HG02884 (cell line): ENCODE measurements around the gene CCL20.

Source experiments
- ATAC-seq: cut with Tn5 transposase; IDR thresholded peaks from one replicate; pipeline ENCODE4 v1.9.1; 2021; ENCODE audit warnings: mild to moderate bottlenecking, moderate library complexity; ENCODE audit not compliant: unreplicated experiment

The CCL20 gene

GRCh38 chr2:227799202-227799601 is 14.4 kb upstream of the CCL20 start:
- no peak for ATAC-seq

DNA sequence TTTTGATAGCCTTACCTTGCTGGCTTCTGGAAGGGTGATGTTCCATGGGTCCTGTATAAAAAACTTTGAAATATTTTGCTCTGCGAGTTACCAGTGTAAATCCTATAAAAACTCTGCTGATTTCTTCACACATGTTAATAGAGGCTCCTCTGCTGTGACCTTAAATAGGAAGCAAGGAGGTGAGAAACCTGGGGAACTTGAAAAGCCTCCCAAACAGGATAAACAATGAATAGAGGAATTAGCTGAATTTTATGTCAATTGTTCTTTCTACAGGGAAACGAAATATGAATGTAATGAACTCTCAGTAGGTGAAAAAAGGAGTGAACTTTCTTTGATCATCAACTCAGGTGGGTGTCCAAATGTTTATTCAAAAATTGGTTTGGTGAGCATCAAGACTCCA is 10.8 kb upstream of the CCL20 start:
- ATAC-seq, result no peak

GRCh38 chr2:227804975-227805374 is 8.7 kb upstream of the CCL20 start:
- ATAC-seq, result no peak

DNA sequence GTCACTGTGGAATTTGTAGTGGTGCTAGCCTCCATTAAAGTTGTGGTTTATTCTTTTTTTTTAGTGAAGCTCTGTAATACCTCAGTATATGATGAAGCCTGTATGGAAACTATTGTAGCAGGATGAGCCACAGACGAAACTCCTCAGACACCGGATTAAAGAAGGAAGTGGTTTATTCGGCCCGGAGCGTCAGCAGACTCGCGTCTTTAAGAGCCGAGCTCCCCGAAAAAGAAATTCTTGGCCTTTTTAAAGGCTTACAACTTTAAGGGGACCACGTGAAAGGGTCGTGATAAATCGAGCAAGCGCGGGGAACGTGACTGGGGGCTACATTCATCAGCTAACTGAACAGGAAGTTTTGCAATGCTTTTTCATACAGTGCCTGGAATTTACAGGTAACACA is 8.1 kb upstream of the CCL20 start:
- ATAC-seq, result no peak

DNA sequence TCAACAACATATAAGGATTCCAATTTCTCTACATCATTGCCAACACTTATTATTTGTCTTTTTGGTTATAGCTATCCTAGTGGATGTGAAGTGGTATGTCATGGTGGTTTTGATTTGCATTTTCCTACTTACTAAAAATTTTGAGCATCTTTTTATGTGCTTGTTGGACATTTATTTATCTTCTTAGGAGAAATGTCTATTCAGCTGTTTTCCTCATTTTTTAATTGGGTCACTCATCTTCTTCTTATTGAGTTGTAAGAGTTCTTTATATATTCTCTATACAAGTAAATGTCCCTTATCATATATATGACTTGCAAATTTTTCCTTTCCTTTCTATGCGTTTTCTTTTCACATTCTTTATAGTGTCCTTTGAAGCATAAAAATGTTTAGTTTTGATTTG is 4.7 kb upstream of the CCL20 start:
- ATAC-seq, result no peak

- no peak for ATAC-seq
Observed at GRCh38 chr2:227812001-227812400, 1.6 kb upstream of the CCL20 start.

DNA sequence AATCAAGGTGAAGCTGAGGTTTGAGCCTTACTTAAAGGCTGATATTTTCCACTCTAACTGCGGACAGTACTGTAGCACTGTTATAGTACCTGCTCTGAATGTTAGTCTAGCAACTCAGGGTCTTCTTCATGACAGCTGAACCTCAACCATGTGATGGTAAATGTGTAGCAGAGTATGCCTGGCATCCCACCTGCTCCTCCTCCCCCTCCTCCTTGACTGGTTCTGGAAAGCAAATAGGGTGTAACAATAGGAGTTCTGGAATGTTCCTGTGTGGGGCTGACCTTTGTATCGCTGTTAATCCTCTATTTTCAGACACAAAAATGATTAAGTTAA is 447 bp upstream of the CCL20 start:
- no peak for ATAC-seq

DNA sequence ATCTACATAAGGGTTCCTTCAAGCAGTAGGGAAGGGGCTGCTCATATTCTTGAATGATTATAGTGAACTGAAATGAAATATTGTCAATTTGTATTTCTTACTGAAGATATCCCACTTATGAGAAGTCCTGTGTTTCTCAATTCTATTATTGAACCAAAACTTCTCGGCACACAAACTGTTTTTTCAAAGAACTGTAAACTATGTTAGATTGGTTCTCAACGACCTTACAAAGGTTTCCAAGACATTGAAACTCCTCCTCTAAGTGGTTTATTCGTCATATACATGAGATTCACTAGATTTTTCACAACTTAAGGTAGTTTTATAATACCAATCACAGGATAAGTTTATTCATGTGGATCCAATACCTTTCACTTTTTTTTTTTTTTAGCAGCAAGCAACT is 1.4 kb downstream of the CCL20 start:
- no peak for ATAC-seq

DNA sequence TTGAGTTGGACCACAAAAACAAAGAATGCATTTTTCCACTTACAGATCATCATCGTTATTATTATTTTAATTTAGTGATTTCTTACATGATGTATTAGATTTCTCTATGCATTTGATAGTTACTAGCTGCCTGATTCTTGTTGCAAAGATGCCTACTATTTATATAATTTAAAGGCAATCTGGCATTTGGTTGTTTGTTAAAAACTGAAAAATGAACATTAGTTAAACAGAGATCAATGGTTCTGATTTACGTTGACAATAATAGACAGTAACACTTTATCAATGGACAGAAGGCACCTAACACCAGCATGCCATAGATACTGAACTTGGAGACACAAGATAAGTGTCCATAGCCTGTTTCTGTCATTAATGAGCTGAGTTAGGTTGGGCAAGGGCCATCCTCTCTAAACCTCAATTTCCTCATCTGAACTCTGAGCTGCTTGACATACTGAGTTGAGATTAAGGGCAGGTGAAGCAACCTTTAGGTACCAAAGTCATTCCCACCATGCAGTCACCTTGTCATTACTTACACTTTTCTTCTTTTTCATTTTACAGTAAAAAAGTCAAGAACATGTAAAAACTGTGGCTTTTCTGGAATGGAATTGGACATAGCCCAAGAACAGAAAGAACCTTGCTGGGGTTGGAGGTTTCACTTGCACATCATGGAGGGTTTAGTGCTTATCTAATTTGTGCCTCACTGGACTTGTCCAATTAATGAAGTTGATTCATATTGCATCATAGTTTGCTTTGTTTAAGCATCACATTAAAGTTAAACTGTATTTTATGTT is 3.1 kb downstream of the CCL20 start:
- ATAC-seq, result no peak

- ATAC-seq, result no peak
Observed at GRCh38 chr2:227817336-227817735, 3.7 kb downstream of the CCL20 start.

- ATAC-seq, result no peak
Observed at GRCh38 chr2:227817850-227818674, 4.4 kb downstream of the CCL20 start.

- ATAC-seq, result no peak
Observed at GRCh38 chr2:227818675-227819397, 5.2 kb downstream of the CCL20 start.

GRCh38 chr2:227819398-227819697 is 5.7 kb downstream of the CCL20 start:
- no peak for ATAC-seq

- no peak for ATAC-seq
Observed at GRCh38 chr2:227821043-227821942, 7.7 kb downstream of the CCL20 start.

- no peak for ATAC-seq
Observed at GRCh38 chr2:227822416-227823003, 8.9 kb downstream of the CCL20 start.

DNA sequence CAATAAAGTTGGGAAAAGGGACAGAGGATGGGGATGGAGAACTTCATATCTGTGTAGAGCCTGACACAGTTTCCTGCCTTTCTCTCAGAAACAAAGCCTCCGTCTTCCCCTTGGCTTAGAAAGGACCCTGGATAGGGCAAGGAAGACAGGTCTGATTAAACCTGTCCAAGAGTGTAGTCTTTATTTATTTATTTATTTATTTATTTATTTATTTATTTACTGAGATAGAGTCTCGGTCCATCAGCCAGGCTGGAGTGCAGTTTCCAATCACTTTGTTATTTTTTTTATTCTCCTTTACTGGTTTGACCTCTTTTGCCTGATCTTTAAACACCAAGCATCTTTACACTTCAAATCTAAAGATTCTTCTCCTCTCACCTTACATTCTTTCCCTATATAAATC is 10.3 kb downstream of the CCL20 start:
- no peak for ATAC-seq

- no peak for ATAC-seq
Observed at GRCh38 chr2:227824711-227825110, 11.1 kb downstream of the CCL20 start.

GRCh38 chr2:227826019-227826521 is 12.4 kb downstream of the CCL20 start:
- no peak for ATAC-seq

GRCh38 chr2:227826563-227826962 is 12.9 kb downstream of the CCL20 start:
- no peak for ATAC-seq

GRCh38 chr2:227827143-227827542 is 13.5 kb downstream of the CCL20 start:
- no peak for ATAC-seq
